GM23338 (cell line): Measurements from ENCODE around the gene STAU1. TPM values are rescaled to one million over a fixed set of nuclear protein-coding genes. Genes with fewer than 3 reads are reported as not detected.

Experiments used
- ATAC-seq: fragments of 200-7000 bp; cut with Tn5 transposase; 3 replicates; pipeline ENCODE4 v1.9.1; 2020
- DNase-seq: peaks from one replicate; pipeline ENCODE4 v3.0.0-alpha.2; 2015; ENCODE audit warnings: low spot score
- H2AFZ ChIP-seq: fragments of 200-600 bp; sonication (generic); 2 replicates; pipeline ENCODE4 v1.8.0; 2016; ENCODE audit warnings: antibody characterized with exemption, mild to moderate bottlenecking, moderate library complexity
- H3F3A ChIP-seq: fragments of 200-600 bp; sonication (generic); replicated peaks from 2 replicates; pipeline ENCODE4 v1.8.0; 2017; ENCODE audit warnings: antibody characterized with exemption, mixed run types, low read depth
- H3K27ac ChIP-seq: fragments of 200-600 bp; sonication (generic); 2 replicates; pipeline ENCODE4 v1.6.1; 2016; ENCODE audit warnings: low read depth
- H3K27me3 ChIP-seq: fragments of 200-600 bp; sonication (generic); 2 replicates; pipeline ENCODE4 v1.8.0; 2016; ENCODE audit warnings: mild to moderate bottlenecking, mixed run types, moderate library complexity; ENCODE audit not compliant: insufficient read depth
- H3K36me3 ChIP-seq: fragments of 200-600 bp; sonication (generic); 2 replicates; pipeline ENCODE4 v1.8.0; 2016; ENCODE audit warnings: mild to moderate bottlenecking; ENCODE audit not compliant: insufficient read depth
- H3K4me1 ChIP-seq: fragments of 200-600 bp; sonication (generic); 2 replicates; pipeline ENCODE4 v1.8.0; 2016; ENCODE audit warnings: mild to moderate bottlenecking, moderate library complexity; ENCODE audit not compliant: insufficient read depth
- H3K4me2 ChIP-seq: fragments of 200-600 bp; sonication (generic); 2 replicates; pipeline ENCODE4 v1.7.1; 2017; ENCODE audit warnings: mixed run types
- H3K4me3 ChIP-seq: fragments of 200-600 bp; sonication (generic); 2 replicates; pipeline ENCODE4 v1.6.1; 2016; ENCODE audit warnings: mixed run types
- H3K79me2 ChIP-seq: fragments of 200-600 bp; sonication (generic); replicated peaks from 2 replicates; pipeline ENCODE4 v1.8.0; 2017; ENCODE audit warnings: mild to moderate bottlenecking; ENCODE audit not compliant: insufficient read depth
- H3K9me2 ChIP-seq: fragments of 200-600 bp; sonication (generic); 2 replicates; pipeline ENCODE4 v1.8.0; 2017; ENCODE audit not compliant: insufficient read depth
- H4K20me1 ChIP-seq: fragments of 200-600 bp; sonication (generic); replicated peaks from 2 replicates; pipeline ENCODE4 v1.8.0; 2017; ENCODE audit warnings: mild to moderate bottlenecking; ENCODE audit not compliant: insufficient read depth
- H3K27ac Mint-ChIP-seq: 2 replicates; pipeline ENCODE4 v1.8.0; 2020; ENCODE audit warnings: inconsistent platforms, mild to moderate bottlenecking, moderate library complexity, mixed read lengths
- H3K27me3 Mint-ChIP-seq: 3 replicates; pipeline ENCODE4 v1.8.0; 2022; ENCODE audit warnings: low read depth, mild to moderate bottlenecking, moderate library complexity, mixed read lengths, inconsistent platforms; ENCODE audit not compliant: insufficient read depth, poor library complexity
- H3K36me3 Mint-ChIP-seq: 3 replicates; pipeline ENCODE4 v1.8.0; 2021; ENCODE audit warnings: low read depth, mild to moderate bottlenecking, inconsistent platforms, moderate library complexity, mixed read lengths
- H3K4me1 Mint-ChIP-seq: 3 replicates; pipeline ENCODE4 v1.8.0; 2020; ENCODE audit warnings: mild to moderate bottlenecking, inconsistent platforms, mixed read lengths
- H3K4me3 Mint-ChIP-seq: 3 replicates; pipeline ENCODE4 v1.8.0; 2021; ENCODE audit warnings: moderate library complexity, mild to moderate bottlenecking, inconsistent platforms, mixed read lengths
- H3K9me3 Mint-ChIP-seq: 3 replicates; pipeline ENCODE4 v1.8.0; 2020; ENCODE audit warnings: moderate library complexity, mild to moderate bottlenecking, inconsistent platforms, mixed read lengths
- EZH2 ChIP-seq: fragments of 200-600 bp; sonication (generic); IDR thresholded peaks from one replicate; pipeline ENCODE4 v1.8.0; 2017; ENCODE audit warnings: antibody characterized with exemption, mild to moderate bottlenecking, low read depth; ENCODE audit not compliant: unreplicated experiment
- EZH2phosphoT487 ChIP-seq: fragments of 200-600 bp; sonication (generic); IDR thresholded peaks from one replicate; pipeline ENCODE4 v1.8.1; 2018; ENCODE audit warnings: antibody characterized with exemption; ENCODE audit not compliant: unreplicated experiment
- JUNB ChIP-seq: IDR thresholded peaks from one replicate; pipeline ENCODE4 v1.6.1; 2016; ENCODE audit warnings: antibody characterized with exemption; ENCODE audit not compliant: unreplicated experiment
- POLR2AphosphoS5 ChIP-seq: IDR thresholded peaks from 2 replicates; pipeline ENCODE4 v1.6.1; 2016; ENCODE audit warnings: antibody characterized with exemption, low read depth
- REST ChIP-seq: IDR thresholded peaks from one replicate; pipeline ENCODE4 v1.6.1; 2018; ENCODE audit warnings: antibody characterized with exemption; ENCODE audit not compliant: unreplicated experiment
- STAT1 ChIP-seq: IDR thresholded peaks from one replicate; pipeline ENCODE4 v1.6.1; 2016; ENCODE audit warnings: antibody characterized with exemption; ENCODE audit not compliant: unreplicated experiment
- ZNF462 ChIP-seq: fragments of 250-450 bp; sonication (Bioruptor Pico); IDR thresholded peaks from 2 replicates; pipeline ENCODE4 v1.5.0; 2020; ENCODE audit warnings: mild to moderate bottlenecking, moderate library complexity
- polyA plus RNA-seq: library from polyadenylated mRNA; unstranded; fragments of >200 nt; fragmentation: Nextera tagmentation; extraction: Ambion mirVana; gene quantifications from 2 replicates; pipeline ENCODE4 v1.2.1, GENCODE V29; 2016
- total RNA-seq: library from RNA; depleted of rRNA; stranded (reverse); fragments of >200 nt; shearing (Covaris generic); gene quantifications from 2 replicates; pipeline ENCODE4 v1.2.3, GENCODE V29; 2014

The STAU1 gene
- total and polyA plus RNA-seq, 2 experiments from 2014 or later, result 102 TPM

GRCh38 chr20:49103019-49103418 lies 85.1 kb downstream of the STAU1 start:
- Histone ChIP-seq H3K27ac (no peak overlapping the region; the same call in 1 of the 2 replicates), H2AFZ (no peak overlapping the region), H3K4me1 (no peaks in the 10 kb centered on the region), H3K9me2 (no peaks in the 10 kb centered on the region), H3K79me2 (peaks cover 24% of the 10 kb centered on the region), H3K36me3 (peaks cover 42% of the 10 kb centered on the region), H3F3A (peaks cover 44% of the 10 kb centered on the region), H3K4me3 (no peak overlapping the region), H3K27me3 (no peaks in the 10 kb centered on the region), H3K4me2 (no peak overlapping the region), H4K20me1 (peaks cover 46% of the 10 kb centered on the region)
- H3K36me3 Mint-ChIP-seq, result peaks cover 67% of the 10 kb centered on the region
- H3K4me3 Mint-ChIP-seq, result no peak overlapping the region
- H3K4me1 Mint-ChIP-seq, result peaks cover 10% of the 10 kb centered on the region; the same call in 2 of the 3 replicates
- no peaks in the 10 kb centered on the region for H3K9me3 Mint-ChIP-seq
- no peak overlapping the region for H3K27ac Mint-ChIP-seq
- ATAC-seq (no peak), DNase-seq (no peak)
- H3K27me3 Mint-ChIP-seq, result peaks cover 14% of the 10 kb centered on the region
- no peak for TF ChIP-seq REST

GRCh38 chr20:49100972-49101371 lies 87.2 kb downstream of the STAU1 start:
- ATAC-seq (no peak), DNase-seq (no peak)
- H3K36me3 ChIP-seq, result peaks cover 58% of the 10 kb centered on the region
- H3K9me2 ChIP-seq, result no peaks in the 10 kb centered on the region
- H4K20me1 ChIP-seq, result peaks cover 41% of the 10 kb centered on the region
- H3K4me3 ChIP-seq, result no peak overlapping the region
- Mint-ChIP-seq H3K36me3 (peaks cover 85% of the 10 kb centered on the region), H3K27ac (no peak overlapping the region), H3K4me1 (peaks cover 10% of the 10 kb centered on the region; the same call in 2 of the 3 replicates), H3K9me3 (no peaks in the 10 kb centered on the region), H3K4me3 (no peak overlapping the region), H3K27me3 (peaks cover 7% of the 10 kb centered on the region)
- H3F3A ChIP-seq, result peaks cover 50% of the 10 kb centered on the region
- H3K79me2 ChIP-seq, result peaks cover 44% of the 10 kb centered on the region
- no peak overlapping the region for H3K4me2 ChIP-seq
- H3K27me3 ChIP-seq, result no peaks in the 10 kb centered on the region
- no peak overlapping the region for H2AFZ ChIP-seq
- H3K27ac ChIP-seq, result peak overlapping the region; percentile 6; the same call in 1 of the 2 replicates
- no peaks in the 10 kb centered on the region for H3K4me1 ChIP-seq
- TF ChIP-seq EZH2phosphoT487 (no peak), JUNB (no peak), ZNF462 (no peak), REST (no peak), STAT1 (no peak), POLR2AphosphoS5 (no peak), EZH2 (no peak)
